B cell (primary cell): ENCODE data around the gene CTNNA3. TPM values are rescaled to one million over a fixed set of nuclear protein-coding genes. Genes with fewer than 3 reads are reported as not detected.

Experiments
- ATAC-seq: fragments of 200-7000 bp; cut with Tn5 transposase; one replicate; pipeline ENCODE4 v1.10.0; 2021; ENCODE audit warnings: low read depth, mild to moderate bottlenecking, moderate number of reproducible peaks, moderate library complexity
- CTCF ChIA-PET: fragments of 350-600 bp; sonication (Branson Sonifier 250); formaldehyde crosslinking; loops from one replicate; lab custom pipeline; 2021; ENCODE audit warnings: antibody characterized with exemption, inconsistent platforms; lab: Charles Lee
- POLR2A ChIA-PET: fragments of 350-600 bp; sonication (Branson Sonifier 250); formaldehyde crosslinking; loops from one replicate; lab custom pipeline; 2021; ENCODE audit warnings: antibody characterized with exemption; lab: Charles Lee
- DNase-seq: peaks from one replicate; pipeline ENCODE4 v3.0.0; 2013
- H2AFZ ChIP-seq: 2 replicates; pipeline ENCODE4 v1.6.1; 2012; ENCODE audit warnings: mild to moderate bottlenecking, low read depth, low read length; ENCODE audit not compliant: insufficient read depth, poor library complexity, severe bottlenecking
- H3K27ac ChIP-seq, 2 donors: 1 replicate in 1 of 2; 2 replicates in 1 of 2; pipeline ENCODE4 v1.5.1; 2012 to 2013; ENCODE audit warnings: low read length in 2 of 2, mild to moderate bottlenecking in 2 of 2, moderate library complexity in 1 of 2
- H3K27me3 ChIP-seq, 4 experiments: fragments of 200-600 bp in 1 of 4; sonication (generic) in 1 of 4; replicated peaks in 1 of 4; 1 replicate in 2 of 4; 2 replicates in 2 of 4; pipeline versions ENCODE4 v1.6.1 to v1.7.0; 2013 to 2016; ENCODE audit warnings: low read length in 3 of 4, mild to moderate bottlenecking in 2 of 4, mixed read lengths in 1 of 4, moderate library complexity in 1 of 4; ENCODE audit not compliant: insufficient read depth in 4 of 4, control insufficient read depth in 3 of 4; ENCODE audit errors: control extremely low read depth in 1 of 4
- H3K36me3 ChIP-seq, 2 experiments: replicated peaks in 1 of 2; 1 replicate in 1 of 2; 2 replicates in 1 of 2; pipeline versions ENCODE4 v1.6.1 to v1.7.1; 2013; ENCODE audit warnings: low read length in 1 of 2; ENCODE audit not compliant: insufficient read depth in 2 of 2, control insufficient read depth in 1 of 2; ENCODE audit errors: control extremely low read depth in 1 of 2, extremely low read depth in 1 of 2
- H3K4me1 ChIP-seq, 2 donors: fragments of 200-600 bp in 1 of 2; sonication (generic) in 1 of 2; 1 replicate in 1 of 2; 2 replicates in 1 of 2; pipeline versions ENCODE4 v1.5.1 to v1.6.1; 2013 to 2017; ENCODE audit warnings: low read length in 2 of 2; ENCODE audit not compliant: control insufficient read depth in 2 of 2, insufficient read depth in 2 of 2
- H3K4me2 ChIP-seq: replicated peaks from 2 replicates; pipeline ENCODE3; 2012; ENCODE audit warnings: mild to moderate bottlenecking, low read depth, low read length; ENCODE audit not compliant: poor library complexity, severe bottlenecking
- H3K4me3 ChIP-seq, 5 experiments: fragments of 200-600 bp in 1 of 5; sonication (generic) in 1 of 5; 1 replicate in 3 of 5; 2 replicates in 2 of 5; pipeline versions ENCODE4 v1.5.1 to v1.7.0; 2011 to 2016; ENCODE audit warnings: low read length in 4 of 5, mild to moderate bottlenecking in 4 of 5, low read depth in 2 of 5, control low read depth in 1 of 5, moderate library complexity in 1 of 5; ENCODE audit not compliant: insufficient read depth in 1 of 5; ENCODE audit errors: control extremely low read depth in 1 of 5, extremely low read depth in 1 of 5
- H3K79me2 ChIP-seq: fragments of 200-600 bp; sonication (generic); one replicate; pipeline ENCODE4 v1.6.0; 2016; ENCODE audit warnings: low read length; ENCODE audit not compliant: control insufficient read depth, insufficient read depth
- H3K9ac ChIP-seq: fragments of 200-600 bp; sonication (generic); 2 replicates; pipeline ENCODE4 v1.6.1; 2017; ENCODE audit warnings: mild to moderate bottlenecking, low read length, moderate library complexity
- H3K9me3 ChIP-seq, 3 donors: one replicate each; pipeline versions ENCODE4 v1.6.1 to v1.7.1; 2013; ENCODE audit warnings: low read length in 2 of 3; ENCODE audit not compliant: control insufficient read depth in 2 of 3, insufficient read depth in 1 of 3; ENCODE audit errors: control extremely low read depth in 1 of 3
- H4K20me1 ChIP-seq: 2 replicates; pipeline ENCODE4 v1.6.0; 2012; ENCODE audit warnings: mild to moderate bottlenecking, low read length; ENCODE audit not compliant: insufficient read depth, control insufficient read depth, poor library complexity, severe bottlenecking
- H3K27ac Mint-ChIP-seq: one replicate; pipeline ENCODE4 v1.8.0; 2021; ENCODE audit warnings: mixed read lengths
- H3K27me3 Mint-ChIP-seq: one replicate; pipeline ENCODE4 v1.8.0; 2021; ENCODE audit warnings: mixed read lengths
- H3K4me1 Mint-ChIP-seq: one replicate; pipeline ENCODE4 v1.8.0; 2021; ENCODE audit warnings: mixed read lengths
- H3K4me3 Mint-ChIP-seq: one replicate; pipeline ENCODE4 v1.8.0; 2021; ENCODE audit warnings: mixed read lengths
- H3K9me3 Mint-ChIP-seq: one replicate; pipeline ENCODE4 v1.8.0; 2022; ENCODE audit warnings: mixed read lengths; ENCODE audit not compliant: insufficient read depth
- EZH2 ChIP-seq: IDR thresholded peaks from 2 replicates; pipeline ENCODE4 v1.6.1; 2012; ENCODE audit warnings: borderline replicate concordance, low read depth, mild to moderate bottlenecking, moderate library complexity, low read length; ENCODE audit not compliant: insufficient read depth, poor library complexity, severe bottlenecking
- WGBS: methylation state at CpG from one replicate; pipeline ENCODE4 v1.1.5; 2013; ENCODE audit warnings: missing lambda C conversion rate; ENCODE audit not compliant: insufficient coverage; 5-methylcytosine and 5-hydroxymethylcytosine counted together
- intact Hi-C: fragments of 100-400 bp; cut with micrococcal nuclease; formaldehyde crosslinking; loops from one replicate; pipeline ENCODE4 v1.10.0; 2022
- polyA plus RNA-seq: library from polyadenylated mRNA; depleted of rRNA; stranded (reverse); fragments of >200 nt; gene quantifications from 2 replicates; pipeline ENCODE4 v1.2.3, GENCODE V29; 2012
- total RNA-seq, 2 donors: library from RNA; stranded (reverse); fragments of 120-200 nt in 1 of 2; gene quantifications; 1 replicate in 1 of 2; 2 replicates in 1 of 2; pipeline versions ENCODE4 v1.2.3 to v1.2.4, GENCODE V29; 2013 to 2022
- TF ChIP-seq, protein P1 (sequence below): fragments of 200-600 bp; IDR thresholded peaks from one replicate; pipeline ENCODE4 v1.8.0; 2022; ENCODE audit warnings: antibody characterized with exemption, mild to moderate bottlenecking

The CTNNA3 gene
- total and polyA plus RNA-seq, 2 donors (not counting 1 experiment from before 2014, with no cell fraction given) = 0.01 TPM; not detected in 1

DNA sequence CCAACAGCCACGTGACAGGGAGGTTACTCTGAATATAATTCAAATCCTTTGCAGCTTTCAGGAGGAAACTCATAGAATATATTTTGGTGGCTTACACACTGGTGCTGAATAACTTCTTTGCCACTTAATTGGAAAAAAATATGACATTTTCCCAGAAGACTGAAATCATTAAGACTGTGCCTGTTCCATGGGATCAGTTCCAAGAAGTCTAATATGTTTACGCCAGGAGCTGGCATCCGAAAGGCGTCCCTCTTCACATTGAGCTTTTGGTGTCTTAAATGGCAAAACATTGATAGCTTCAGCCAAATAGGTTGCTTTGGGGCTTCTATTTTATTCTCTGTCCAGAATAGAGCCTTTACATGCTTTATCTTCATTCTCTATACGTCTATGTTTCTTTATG is 1687.8 kb downstream of the CTNNA3 start:
- POLR2A ChIA-PET = no interaction called here
- Histone ChIP-seq H3K9me3 (peaks cover 0 to 2% (median 0%) of the 10 kb centered on the region in 3 donors), H3K4me2 (no peak overlapping the region), H3K4me3 (no peak overlapping the region), H4K20me1 (no peaks in the 10 kb centered on the region), H3K36me3 (no peaks in the 10 kb centered on the region), H3K4me1 (no peaks in the 10 kb centered on the region), H3K79me2 (no peaks in the 10 kb centered on the region), H3K9ac (no peak overlapping the region), H3K27ac (no peak overlapping the region), H2AFZ (no peak overlapping the region), H3K27me3 (no peaks in the 10 kb centered on the region)
- no peaks in the 10 kb centered on the region for H3K9me3 Mint-ChIP-seq
- TF ChIP-seq EZH2 = no peak
- TF ChIP-seq, protein P1, sequence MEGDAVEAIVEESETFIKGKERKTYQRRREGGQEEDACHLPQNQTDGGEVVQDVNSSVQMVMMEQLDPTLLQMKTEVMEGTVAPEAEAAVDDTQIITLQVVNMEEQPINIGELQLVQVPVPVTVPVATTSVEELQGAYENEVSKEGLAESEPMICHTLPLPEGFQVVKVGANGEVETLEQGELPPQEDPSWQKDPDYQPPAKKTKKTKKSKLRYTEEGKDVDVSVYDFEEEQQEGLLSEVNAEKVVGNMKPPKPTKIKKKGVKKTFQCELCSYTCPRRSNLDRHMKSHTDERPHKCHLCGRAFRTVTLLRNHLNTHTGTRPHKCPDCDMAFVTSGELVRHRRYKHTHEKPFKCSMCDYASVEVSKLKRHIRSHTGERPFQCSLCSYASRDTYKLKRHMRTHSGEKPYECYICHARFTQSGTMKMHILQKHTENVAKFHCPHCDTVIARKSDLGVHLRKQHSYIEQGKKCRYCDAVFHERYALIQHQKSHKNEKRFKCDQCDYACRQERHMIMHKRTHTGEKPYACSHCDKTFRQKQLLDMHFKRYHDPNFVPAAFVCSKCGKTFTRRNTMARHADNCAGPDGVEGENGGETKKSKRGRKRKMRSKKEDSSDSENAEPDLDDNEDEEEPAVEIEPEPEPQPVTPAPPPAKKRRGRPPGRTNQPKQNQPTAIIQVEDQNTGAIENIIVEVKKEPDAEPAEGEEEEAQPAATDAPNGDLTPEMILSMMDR = no peak
- H3K4me3 Mint-ChIP-seq = no peak overlapping the region
- ATAC-seq (no peak), DNase-seq (no peak)
- CTCF ChIA-PET = no interaction called here
- intact Hi-C loops = no loop called here
- no peaks in the 10 kb centered on the region for H3K4me1 Mint-ChIP-seq
- 93% methylated on average over 3 of the region's 5 CpGs for WGBS
- H3K27ac Mint-ChIP-seq = no peak overlapping the region
- no peaks in the 10 kb centered on the region for H3K27me3 Mint-ChIP-seq

DNA sequence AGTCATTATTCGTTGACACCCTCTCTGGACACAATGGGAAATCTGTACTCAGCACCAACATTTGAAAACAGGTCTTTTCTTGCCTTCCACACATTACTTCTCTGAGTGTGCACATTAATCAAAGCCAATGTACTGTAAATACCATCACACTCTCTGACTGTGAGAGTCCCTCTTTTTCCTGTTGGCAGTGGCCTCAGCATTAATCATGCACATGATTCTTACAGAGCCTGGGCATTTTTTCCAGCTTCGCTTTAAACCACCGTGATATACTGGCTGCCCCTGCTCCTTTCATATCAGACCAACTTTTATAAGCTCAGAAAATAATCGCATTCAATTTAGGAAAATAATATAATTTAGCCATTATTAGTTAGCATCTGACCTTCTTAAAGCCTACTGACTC is 1689.6 kb downstream of the CTNNA3 start:
- no peak overlapping the region for H3K4me3 ChIP-seq
- no peaks in the 10 kb centered on the region for H3K27me3 Mint-ChIP-seq
- WGBS = 71% methylated on average over 1 of the region's 4 CpGs
- H3K27ac ChIP-seq = no peak overlapping the region
- ChIA-PET CTCF (no interaction called here), POLR2A (no interaction called here)
- TF ChIP-seq, protein P1 = no peak
- no peak for TF ChIP-seq EZH2
- ATAC-seq (no peak), DNase-seq (no peak)
- no peak overlapping the region for H3K4me3 Mint-ChIP-seq
- H3K9ac ChIP-seq = no peak overlapping the region
- peaks cover 0 to 2% (median 0%) of the 10 kb centered on the region in 3 donors for H3K9me3 ChIP-seq
- intact Hi-C loops = no loop called here
- H2AFZ ChIP-seq = no peak overlapping the region
- no peaks in the 10 kb centered on the region for H4K20me1 ChIP-seq
- H3K27ac Mint-ChIP-seq = no peak overlapping the region
- no peaks in the 10 kb centered on the region for H3K27me3 ChIP-seq
- no peak overlapping the region for H3K4me2 ChIP-seq
- no peaks in the 10 kb centered on the region for H3K4me1 ChIP-seq
- H3K36me3 ChIP-seq = no peaks in the 10 kb centered on the region
- H3K4me1 Mint-ChIP-seq = no peaks in the 10 kb centered on the region
- no peaks in the 10 kb centered on the region for H3K9me3 Mint-ChIP-seq
- no peaks in the 10 kb centered on the region for H3K79me2 ChIP-seq
